Stimulated activated CD4-positive, alpha-beta T cell treated with anti-CD3 and anti-CD28 coated beads, Interleukin-15, amount 100 ng/mL, for 24 hours (primary cell): ENCODE data around the gene SPAG8.

Source experiments
- DNase-seq: peaks from one replicate; pipeline ENCODE4 v3.0.0-alpha.2; 2020

SPAG8 gene

GRCh38 chr9:35836595-35836994, 24.5 kb upstream of the SPAG8 start:
- no peak for DNase-seq

GRCh38 chr9:35835766-35836165, 23.7 kb upstream of the SPAG8 start:
- DNase-seq, result no peak

- no peak for DNase-seq
Observed at GRCh38 chr9:35835216-35835632, 23.2 kb upstream of the SPAG8 start.

GRCh38 chr9:35834260-35835215, 22.5 kb upstream of the SPAG8 start:
- DNase-seq, result no peak

- no peak for DNase-seq
Observed at GRCh38 chr9:35832814-35833213, 20.8 kb upstream of the SPAG8 start.

GRCh38 chr9:35831040-35831439, 19.0 kb upstream of the SPAG8 start:
- no peak for DNase-seq

GRCh38 chr9:35829764-35830096, 17.7 kb upstream of the SPAG8 start:
- DNase-seq, result no peak

- peak; percentile 99 for DNase-seq
Observed at GRCh38 chr9:35829084-35829763, 17.2 kb upstream of the SPAG8 start, which contains the start of gene TMEM8B. Gene TMEM8B (plus strand): TSS chr9:35829228. CDS start chr9:35829448, 220 bp downstream.

- peak; percentile 50 for DNase-seq
Observed at GRCh38 chr9:35828716-35829083, 16.6 kb upstream of the SPAG8 start, which contains the start of gene FAM221B. Gene FAM221B (minus strand): TSS chr9:35828732. CDS start chr9:35826161, 2,571 bp downstream.

- DNase-seq, result no peak
Observed at GRCh38 chr9:35827486-35827885, 15.4 kb upstream of the SPAG8 start.

- DNase-seq, result peak; percentile 32
Observed at GRCh38 chr9:35826071-35826701, 14.1 kb upstream of the SPAG8 start.

GRCh38 chr9:35822926-35823325, 10.9 kb upstream of the SPAG8 start:
- no peak for DNase-seq

GRCh38 chr9:35820076-35820475, 8.0 kb upstream of the SPAG8 start:
- DNase-seq, result no peak

- DNase-seq, result no peak
Observed at GRCh38 chr9:35818341-35818740, 6.3 kb upstream of the SPAG8 start.

- no peak for DNase-seq
Observed at GRCh38 chr9:35816708-35817107, 4.6 kb upstream of the SPAG8 start.

- peak; percentile 99 for DNase-seq
Observed at GRCh38 chr9:35814841-35815543, 2.9 kb upstream of the SPAG8 start, which contains the start of gene HINT2. Gene HINT2 (minus strand): TSS chr9:35815042. CDS start chr9:35814979, 63 bp downstream.

- peak; percentile 50 for DNase-seq
Observed at GRCh38 chr9:35814106-35814840, 2.2 kb upstream of the SPAG8 start.

- no peak for DNase-seq
Observed at GRCh38 chr9:35813434-35814105, 1.5 kb upstream of the SPAG8 start.

- DNase-seq, result no peak
Observed at GRCh38 chr9:35811381-35812024, 559 bp downstream of the SPAG8 start.

- no peak for DNase-seq
Observed at GRCh38 chr9:35810122-35810521, 1.9 kb downstream of the SPAG8 start.

- DNase-seq, result no peak
Observed at GRCh38 chr9:35808433-35808832, 3.6 kb downstream of the SPAG8 start.
